HCT116 (cell line): Measurements from ENCODE around the gene CAPN1. TPM values are rescaled to one million over a fixed set of nuclear protein-coding genes. Genes with fewer than 3 reads are reported as not detected.

Source experiments
- ATAC-seq: fragments of 200-7000 bp; cut with Tn5 transposase; 2 replicates; pipeline ENCODE4 v1.9.1; 2020; ENCODE audit warnings: mild to moderate bottlenecking, moderate library complexity
- BruUV-seq: library from RNA; stranded (reverse); fragments of 400-500 nt; replicated peaks from 2 replicates; lab custom pipeline; 2021; lab: Mats Ljungman, UMichigan
- CTCF ChIA-PET: fragments of 300-600 bp; sonication (Branson Sonifier 250); formaldehyde crosslinking; loops from one replicate; lab custom pipeline; 2021; ENCODE audit warnings: antibody characterized with exemption; lab: Charles Lee
- POLR2A ChIA-PET: fragments of 300-600, 350-600 bp; sonication (Branson Sonifier 250); formaldehyde crosslinking; loops from one replicate; lab custom pipeline; 2021; ENCODE audit warnings: antibody characterized with exemption; lab: Charles Lee
- RAD21 ChIA-PET, 2 experiments: fragments of 300-600 bp; sonication (Branson Sonifier 250); formaldehyde crosslinking; loops; one replicate each; lab custom pipeline; 2023; ENCODE audit warnings: low total read pairs in 2 of 2; ENCODE audit not compliant: uncharacterized antibody in 2 of 2, unreplicated experiment in 2 of 2, low non-redundant PET in 1 of 2; lab: Charles Lee
- DNase-seq: peaks from one replicate; pipeline ENCODE4 v3.0.0-alpha.2; 2010; ENCODE audit warnings: low read depth, low spot score
- H2AFZ ChIP-seq: fragments of 200-600 bp; shearing (Covaris generic), sonication (generic); 2 replicates; pipeline ENCODE4 v1.6.1; 2017; ENCODE audit warnings: low read depth, mixed run types, mixed read lengths, antibody characterized with exemption, low read length; ENCODE audit not compliant: poor library complexity, severe bottlenecking
- H3K27ac ChIP-seq: 2 replicates; pipeline ENCODE4 v1.5.1; 2012; ENCODE audit warnings: low read depth, low read length
- H3K27me3 ChIP-seq: fragments of 200-600 bp; sonication (generic); 2 replicates; pipeline ENCODE4 v1.6.1; 2016; ENCODE audit warnings: mixed run types, low read length, mixed read lengths; ENCODE audit not compliant: insufficient read depth
- H3K36me3 ChIP-seq, 2 experiments: fragments of 200-500 bp in 1 of 2; fragments of 200-600 bp in 1 of 2; sonication (Bioruptor generic) in 1 of 2; sonication (generic) in 1 of 2; 2 replicates each; pipeline versions ENCODE4 v1.5.1 to v1.6.1; 2014 to 2016; ENCODE audit warnings: low read length in 2 of 2, inconsistent platforms in 1 of 2, mixed read lengths in 1 of 2, mixed run types in 1 of 2; ENCODE audit not compliant: insufficient read depth in 2 of 2, control insufficient read depth in 1 of 2
- H3K4me1 ChIP-seq, 2 experiments: fragments of 200-600 bp in 1 of 2; sonication (generic) in 1 of 2; 2 replicates each; pipeline versions ENCODE4 v1.5.1 to v1.6.1; 2012 to 2017; ENCODE audit warnings: low read length in 2 of 2, inconsistent platforms in 1 of 2, mild to moderate bottlenecking in 1 of 2, mixed read lengths in 1 of 2, mixed run types in 1 of 2, moderate library complexity in 1 of 2; ENCODE audit not compliant: insufficient read depth in 2 of 2, control insufficient read depth in 1 of 2
- H3K4me2 ChIP-seq: fragments of 200-600 bp; sonication (generic); 2 replicates; pipeline ENCODE4 v1.6.1; 2017; ENCODE audit warnings: mixed run types, low read length, mixed read lengths
- H3K4me3 ChIP-seq, 2 experiments: fragments of 200-600 bp in 1 of 2; sonication (generic) in 1 of 2; replicated peaks in 1 of 2; 2 replicates each; pipeline ENCODE4 v1.5.1; 2011 to 2016; ENCODE audit warnings: low read length in 2 of 2, control low read depth in 1 of 2, low read depth in 1 of 2, mild to moderate bottlenecking in 1 of 2, mixed read lengths in 1 of 2, mixed run types in 1 of 2
- H3K79me2 ChIP-seq: fragments of 200-600 bp; sonication (generic); 2 replicates; pipeline ENCODE4 v1.6.1; 2017; ENCODE audit warnings: mild to moderate bottlenecking, mixed run types, low read length, moderate library complexity, mixed read lengths; ENCODE audit not compliant: insufficient read depth
- H3K9ac ChIP-seq: fragments of 200-600 bp; sonication (generic); 2 replicates; pipeline ENCODE4 v1.6.1; 2016; ENCODE audit warnings: low read length, mixed read lengths
- H3K9me2 ChIP-seq: fragments of 200-600 bp; sonication (generic), shearing (Covaris generic); 2 replicates; pipeline ENCODE4 v1.6.1; 2017; ENCODE audit warnings: mixed run types, mild to moderate bottlenecking, moderate library complexity; ENCODE audit not compliant: insufficient read depth
- H3K9me3 ChIP-seq, 2 experiments: fragments of 200-500 bp in 1 of 2; fragments of 200-600 bp in 1 of 2; sonication (Bioruptor generic) in 1 of 2; sonication (generic) in 1 of 2; 2 replicates each; pipeline ENCODE4 v1.6.1; 2014 to 2017; ENCODE audit warnings: low read length in 2 of 2, mixed read lengths in 2 of 2, inconsistent platforms in 1 of 2, low read depth in 1 of 2, mild to moderate bottlenecking in 1 of 2, mixed run types in 1 of 2, moderate library complexity in 1 of 2; ENCODE audit not compliant: control insufficient read depth in 1 of 2, insufficient read depth in 1 of 2
- H4K20me1 ChIP-seq: fragments of 200-600 bp; sonication (generic), shearing (Covaris generic); 2 replicates; pipeline ENCODE4 v1.6.1; 2017; ENCODE audit warnings: mixed run types, mild to moderate bottlenecking, moderate library complexity; ENCODE audit not compliant: insufficient read depth
- ATF3 ChIP-seq: IDR thresholded peaks from 2 replicates; pipeline ENCODE4 v1.6.1; 2012
- CBX3 ChIP-seq: IDR thresholded peaks from 2 replicates; pipeline ENCODE4 v1.6.1; 2012; ENCODE audit warnings: low read depth
- CEBPB ChIP-seq: IDR thresholded peaks from 2 replicates; pipeline ENCODE4 v1.6.1; 2012; ENCODE audit warnings: low read depth
- CTCF ChIP-seq, 3 experiments: fragments of 200-600 bp in 1 of 3; sonication (generic) in 1 of 3; IDR thresholded peaks in 2 of 3; conservative IDR thresholded peaks in 1 of 3; 2 replicates each; pipeline ENCODE4 v1.5.1; 2012 to 2017; ENCODE audit warnings: low read depth in 2 of 3, low read length in 2 of 3, antibody characterized with exemption in 1 of 3, borderline replicate concordance in 1 of 3, control low read depth in 1 of 3, mild to moderate bottlenecking in 1 of 3, mixed read lengths in 1 of 3, mixed run types in 1 of 3, moderate library complexity in 1 of 3; ENCODE audit not compliant: insufficient read depth in 1 of 3
- EGR1 ChIP-seq: IDR thresholded peaks from 2 replicates; pipeline ENCODE4 v1.6.1; 2012; ENCODE audit warnings: low read depth
- EZH2 ChIP-seq: fragments of 200-600 bp; sonication (generic); IDR thresholded peaks from 2 replicates; pipeline ENCODE4 v1.6.1; 2017; ENCODE audit warnings: antibody characterized with exemption, mixed run types
- FOSL1 ChIP-seq: IDR thresholded peaks from 2 replicates; pipeline ENCODE4 v1.6.1; 2012; ENCODE audit warnings: low read depth
- JUND ChIP-seq: IDR thresholded peaks from 2 replicates; pipeline ENCODE4 v1.6.1; 2012
- POLR2A ChIP-seq: IDR thresholded peaks from 2 replicates; pipeline ENCODE4 v1.7.0; 2011; ENCODE audit warnings: borderline replicate concordance; ENCODE audit not compliant: insufficient read depth, insufficient read length; ENCODE audit errors: extremely low read depth
- POLR2AphosphoS5 ChIP-seq: IDR thresholded peaks from 2 replicates; pipeline ENCODE4 v1.6.1; 2011; ENCODE audit warnings: mild to moderate bottlenecking, low read depth, low read length, moderate library complexity
- RAD21 ChIP-seq: IDR thresholded peaks from 2 replicates; pipeline ENCODE4 v1.6.1; 2012; ENCODE audit warnings: low read depth, mild to moderate bottlenecking
- REST ChIP-seq: IDR thresholded peaks from 2 replicates; pipeline ENCODE4 v1.6.1; 2012; ENCODE audit warnings: low read depth
- SIN3A ChIP-seq: IDR thresholded peaks from 2 replicates; pipeline ENCODE4 v1.6.1; 2012; ENCODE audit warnings: low read depth
- SRF ChIP-seq: IDR thresholded peaks from 2 replicates; pipeline ENCODE4 v1.6.1; 2012; ENCODE audit warnings: low read depth
- TCF7L2 ChIP-seq: IDR thresholded peaks from 2 replicates; pipeline ENCODE4 v1.7.0; 2011; ENCODE audit warnings: borderline replicate concordance, inconsistent platforms; ENCODE audit not compliant: insufficient read depth, insufficient read length; ENCODE audit errors: extremely low read depth
- YY1 ChIP-seq: IDR thresholded peaks from 2 replicates; pipeline ENCODE4 v1.6.1; 2011; ENCODE audit warnings: low read length, low read depth, moderate library complexity, mild to moderate bottlenecking; ENCODE audit not compliant: insufficient replicate concordance; ENCODE audit errors: extremely low read depth
- ZBTB33 ChIP-seq: IDR thresholded peaks from 2 replicates; pipeline ENCODE4 v1.6.1; 2011; ENCODE audit warnings: mild to moderate bottlenecking, low read length, moderate library complexity; ENCODE audit not compliant: insufficient replicate concordance; ENCODE audit errors: extremely low read depth
- ZFX ChIP-seq: fragments of 450-650 bp; IDR thresholded peaks from 2 replicates; pipeline ENCODE4 v1.6.1; 2017
- ZNF274 ChIP-seq: fragments of 200-500 bp; sonication (Bioruptor generic); IDR thresholded peaks from 2 replicates; pipeline ENCODE4 v1.6.1; 2014; ENCODE audit warnings: mild to moderate bottlenecking, low read depth, low read length, inconsistent platforms
- intact Hi-C: fragments of 100-400 bp; cut with micrococcal nuclease; formaldehyde crosslinking; loops from 2 replicates; pipeline ENCODE4 v1.10.0; 2022
- total RNA-seq: library from RNA; stranded (reverse); gene quantifications from one replicate; pipeline ENCODE4 v1.2.1, GENCODE V29; 2021; ENCODE audit not compliant: unreplicated experiment
- TF ChIP-seq, protein P1 (sequence below): IDR thresholded peaks from 2 replicates; pipeline ENCODE4 v1.6.1; 2012

CAPN1 gene
- total RNA-seq, 1 experiment from 2014 or later: 279 TPM

- no peaks in the 10 kb centered on the region for H3K27me3 ChIP-seq
- TF ChIP-seq CBX3: no peak
- no peak for TF ChIP-seq YY1
- TF ChIP-seq SRF: no peak
- no peak for TF ChIP-seq REST
- TF ChIP-seq CEBPB: no peak
- no peak for TF ChIP-seq ZNF274
- TF ChIP-seq POLR2AphosphoS5: no peak
- TF ChIP-seq ATF3: no peak
- TF ChIP-seq CTCF (IDR thresholded peaks at IDR 0.05 in 2 of 3, conservative IDR thresholded peaks at IDR 0.05 in 1 of 3; ENCODE audit: borderline replicate concordance in 1 of 3, insufficient read depth in 1 of 3, low read depth in 2 of 3, low read length in 2 of 3): no peak
- TF ChIP-seq RAD21: no peak
- TF ChIP-seq POLR2A: no peak
- no peak for TF ChIP-seq TCF7L2
- TF ChIP-seq, protein P1, sequence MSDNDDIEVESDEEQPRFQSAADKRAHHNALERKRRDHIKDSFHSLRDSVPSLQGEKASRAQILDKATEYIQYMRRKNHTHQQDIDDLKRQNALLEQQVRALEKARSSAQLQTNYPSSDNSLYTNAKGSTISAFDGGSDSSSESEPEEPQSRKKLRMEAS: no peak
- TF ChIP-seq ZFX: no peak
- TF ChIP-seq EGR1: no peak
- no peak for TF ChIP-seq JUND
- no peak for TF ChIP-seq FOSL1
- no peak for TF ChIP-seq SIN3A
- no peak for TF ChIP-seq ZBTB33
- no peak for TF ChIP-seq EZH2
- no peaks in the 10 kb centered on the region for H4K20me1 ChIP-seq
- ChIA-PET POLR2A (no interaction called here), RAD21 (no interaction called here), CTCF (no interaction called here)
- no peaks in the 10 kb centered on the region for H3K79me2 ChIP-seq
- no peaks in the 10 kb centered on the region for H3K36me3 ChIP-seq
- ATAC-seq (no peak), DNase-seq (no peak)
- H3K4me2 ChIP-seq: no peak overlapping the region
- no peak overlapping the region for H3K4me3 ChIP-seq
- peaks cover 0 to 10% of the 10 kb centered on the region in 2 experiments; a peak in 3 of 4 replicates for H3K4me1 ChIP-seq
- no peak overlapping the region for H3K27ac ChIP-seq
- H3K9me3 ChIP-seq: no peaks in the 10 kb centered on the region
- H2AFZ ChIP-seq: no peak overlapping the region
- intact Hi-C loops: no loop called here
- BruUV-seq: no TSS peak
- H3K9me2 ChIP-seq: no peaks in the 10 kb centered on the region
- H3K9ac ChIP-seq: no peak overlapping the region
Measured at GRCh38 chr11:65156256-65156655, 25.5 kb upstream of the CAPN1 start.
